PC-3 (cell line): ENCODE measurements around the gene TLE7. TPM values are rescaled to one million over a fixed set of nuclear protein-coding genes. Genes with fewer than 3 reads are reported as not detected.

Experiments used
- ATAC-seq: fragments of 200-7000 bp; cut with Tn5 transposase; 2 replicates; pipeline ENCODE4 v1.9.1; 2020; ENCODE audit warnings: mild to moderate bottlenecking, moderate library complexity
- BruUV-seq: library from RNA; stranded (reverse); fragments of 400-500 nt; replicated peaks from 2 replicates; lab custom pipeline; 2021; lab: Mats Ljungman, UMichigan
- CTCF ChIA-PET: fragments of 300-600 bp; sonication (Branson Sonifier 250); formaldehyde crosslinking; loops from one replicate; lab custom pipeline; 2022; ENCODE audit warnings: antibody characterized with exemption; lab: Charles Lee
- POLR2A ChIA-PET: fragments of 300-600 bp; sonication (Branson Sonifier 250); formaldehyde crosslinking; loops from one replicate; lab custom pipeline; 2022; ENCODE audit warnings: antibody characterized with exemption; ENCODE audit not compliant: unreplicated experiment; lab: Charles Lee
- DNase-seq: peaks from one replicate; pipeline ENCODE4 v3.0.0-alpha.2; 2015
- H2AFZ ChIP-seq: fragments of 300-600 bp; sonication (generic); 2 replicates; pipeline ENCODE4 v1.6.0; 2016; ENCODE audit warnings: antibody characterized with exemption, low read length
- H3F3A ChIP-seq: fragments of 300-600 bp; sonication (generic); one replicate; pipeline ENCODE4 v1.6.0; 2017; ENCODE audit warnings: antibody characterized with exemption, low read length, control low read depth, mild to moderate bottlenecking; ENCODE audit not compliant: unreplicated experiment
- H3K27ac ChIP-seq: fragments of 300-600 bp; sonication (generic); 2 replicates; pipeline ENCODE4 v1.5.1; 2016; ENCODE audit warnings: mild to moderate bottlenecking, low read length
- H3K27me3 ChIP-seq: fragments of 300-600 bp; sonication (generic); 2 replicates; pipeline ENCODE4 v1.6.1; 2016; ENCODE audit warnings: low read length, mixed read lengths
- H3K36me3 ChIP-seq: fragments of 300-600 bp; sonication (generic); 2 replicates; pipeline ENCODE4 v1.6.1; 2016; ENCODE audit warnings: low read depth, mixed run types, low read length, mixed read lengths
- H3K4me1 ChIP-seq: fragments of 300-600 bp; sonication (generic); 2 replicates; pipeline ENCODE4 v1.5.1; 2016; ENCODE audit warnings: low read length; ENCODE audit not compliant: insufficient read depth
- H3K4me2 ChIP-seq: fragments of 300-600 bp; sonication (generic); 2 replicates; pipeline ENCODE4 v1.6.0; 2016; ENCODE audit warnings: low read length
- H3K4me3 ChIP-seq: fragments of 300-600 bp; sonication (generic); 2 replicates; pipeline ENCODE4 v1.5.1; 2016; ENCODE audit warnings: mild to moderate bottlenecking, low read length, mixed read lengths
- H3K79me2 ChIP-seq: fragments of 300-600 bp; sonication (generic); 2 replicates; pipeline ENCODE4 v1.6.1; 2017; ENCODE audit warnings: low read length, mixed read lengths
- H3K9ac ChIP-seq: fragments of 300-600 bp; sonication (generic); 2 replicates; pipeline ENCODE4 v1.6.0; 2016; ENCODE audit warnings: mild to moderate bottlenecking, low read length
- H3K9me2 ChIP-seq: fragments of 300-600 bp; sonication (generic); replicated peaks from 2 replicates; pipeline ENCODE4 v1.6.1; 2016; ENCODE audit warnings: mixed run types, low read length, mixed read lengths
- H3K9me3 ChIP-seq: fragments of 300-600 bp; sonication (generic); 2 replicates; pipeline ENCODE4 v1.6.1; 2016; ENCODE audit warnings: low read length, mixed read lengths
- H4K20me1 ChIP-seq: fragments of 300-600 bp; sonication (generic); 2 replicates; pipeline ENCODE4 v1.6.1; 2016; ENCODE audit warnings: low read length, mixed read lengths
- EZH2 ChIP-seq: fragments of 300-600 bp; sonication (generic); IDR thresholded peaks from one replicate; pipeline ENCODE4 v1.6.1; 2017; ENCODE audit warnings: antibody characterized with exemption, mild to moderate bottlenecking, low read length; ENCODE audit not compliant: unreplicated experiment
- EZH2phosphoT487 ChIP-seq: fragments of 300-600 bp; sonication (generic); IDR thresholded peaks from 2 replicates; pipeline ENCODE4 v1.6.1; 2018; ENCODE audit warnings: mild to moderate bottlenecking, antibody characterized with exemption, low read length, borderline replicate concordance
- intact Hi-C: fragments of 100-400 bp; cut with micrococcal nuclease; formaldehyde crosslinking; loops from 2 replicates; pipeline ENCODE4 v1.9.0; 2023
- total RNA-seq: library from RNA; depleted of rRNA; stranded (reverse); fragments of >200 nt; gene quantifications from 2 replicates; pipeline ENCODE4 v1.2.3, GENCODE V29; 2014
- TF ChIP-seq, protein P1 (sequence below): fragments of 300-600 bp; sonication (generic); conservative IDR thresholded peaks from 2 replicates; pipeline ENCODE4 v1.5.1; 2017; ENCODE audit warnings: antibody characterized with exemption, low read depth, mild to moderate bottlenecking, low read length

Gene TLE7
- total RNA-seq, 1 experiment from 2014 or later, result not detected

DNA sequence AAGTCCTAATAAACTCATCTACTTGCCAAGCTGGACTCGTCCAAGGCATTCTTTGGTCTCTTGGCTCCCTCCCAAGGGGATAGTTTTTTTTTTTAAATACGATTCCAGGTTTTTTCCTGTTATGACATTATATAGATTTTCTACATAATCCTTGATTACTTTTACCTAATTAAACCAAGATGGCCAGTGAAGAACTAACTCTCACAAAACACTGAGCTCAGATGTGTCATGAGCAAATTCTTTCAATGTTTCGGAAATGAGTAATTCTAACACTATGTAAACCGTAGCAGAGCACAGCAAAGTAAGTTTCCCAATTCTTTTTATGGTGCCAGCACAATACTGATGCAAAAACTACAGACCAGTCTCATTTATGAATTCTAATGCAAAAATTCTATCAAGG, 18.4 kb upstream of the TLE7 start:
- TF ChIP-seq, protein P1, sequence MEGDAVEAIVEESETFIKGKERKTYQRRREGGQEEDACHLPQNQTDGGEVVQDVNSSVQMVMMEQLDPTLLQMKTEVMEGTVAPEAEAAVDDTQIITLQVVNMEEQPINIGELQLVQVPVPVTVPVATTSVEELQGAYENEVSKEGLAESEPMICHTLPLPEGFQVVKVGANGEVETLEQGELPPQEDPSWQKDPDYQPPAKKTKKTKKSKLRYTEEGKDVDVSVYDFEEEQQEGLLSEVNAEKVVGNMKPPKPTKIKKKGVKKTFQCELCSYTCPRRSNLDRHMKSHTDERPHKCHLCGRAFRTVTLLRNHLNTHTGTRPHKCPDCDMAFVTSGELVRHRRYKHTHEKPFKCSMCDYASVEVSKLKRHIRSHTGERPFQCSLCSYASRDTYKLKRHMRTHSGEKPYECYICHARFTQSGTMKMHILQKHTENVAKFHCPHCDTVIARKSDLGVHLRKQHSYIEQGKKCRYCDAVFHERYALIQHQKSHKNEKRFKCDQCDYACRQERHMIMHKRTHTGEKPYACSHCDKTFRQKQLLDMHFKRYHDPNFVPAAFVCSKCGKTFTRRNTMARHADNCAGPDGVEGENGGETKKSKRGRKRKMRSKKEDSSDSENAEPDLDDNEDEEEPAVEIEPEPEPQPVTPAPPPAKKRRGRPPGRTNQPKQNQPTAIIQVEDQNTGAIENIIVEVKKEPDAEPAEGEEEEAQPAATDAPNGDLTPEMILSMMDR, result no peak
- TF ChIP-seq EZH2phosphoT487, result no peak
- no peak for TF ChIP-seq EZH2
- Histone ChIP-seq H3K27me3 (no peaks in the 10 kb centered on the region), H3K4me1 (peaks cover 13% of the 10 kb centered on the region), H2AFZ (no peak overlapping the region), H3K9ac (no peak overlapping the region), H3K9me3 (no peaks in the 10 kb centered on the region), H3K4me3 (peak overlapping the region; percentile 86), H3K4me2 (peak overlapping the region; percentile 96), H3K79me2 (peaks cover 42% of the 10 kb centered on the region), H3F3A (peaks cover 3% of the 10 kb centered on the region), H4K20me1 (no peaks in the 10 kb centered on the region), H3K9me2 (no peaks in the 10 kb centered on the region), H3K27ac (no peak overlapping the region), H3K36me3 (peaks cover 5% of the 10 kb centered on the region; the same call in 1 of the 2 replicates)
- POLR2A ChIA-PET, result interaction anchor here (0.7 kb wide), 1 partner anchor 74 kb away, joined by 4 read pairs; no protein-coding TSS in a partner anchor
- CTCF ChIA-PET, result no interaction called here
- BruUV-seq, result no TSS peak
- intact Hi-C loops, result loop anchor here (2.0 kb wide), 1 partner anchor 15 kb away; no protein-coding TSS in a partner anchor
- ATAC-seq (peak; percentile 63), DNase-seq (peak; percentile 60)

DNA sequence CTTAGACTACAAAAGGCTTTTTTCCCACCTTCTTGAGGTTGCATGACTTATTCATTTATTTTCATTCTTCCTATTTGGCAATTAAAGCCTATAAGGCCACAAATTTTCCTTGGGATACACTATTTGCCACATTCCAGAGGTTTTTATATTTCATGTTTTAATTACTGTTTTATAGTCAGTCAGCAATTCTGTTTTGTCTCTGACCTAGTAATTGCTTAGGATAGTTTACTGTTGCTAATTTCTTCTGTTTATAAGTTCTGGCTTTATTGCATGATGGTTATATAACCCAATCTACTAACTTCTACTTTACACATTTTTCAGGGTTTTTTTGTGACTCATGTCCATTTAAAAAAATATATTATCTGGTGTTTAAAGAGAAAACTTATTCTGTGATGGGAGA, 17.7 kb upstream of the TLE7 start:
- TF ChIP-seq EZH2phosphoT487 (no peak), EZH2 (no peak)
- TF ChIP-seq, protein P1, result no peak
- Histone ChIP-seq H2AFZ (no peak overlapping the region), H3K9me3 (no peaks in the 10 kb centered on the region), H4K20me1 (no peaks in the 10 kb centered on the region), H3K79me2 (peaks cover 42% of the 10 kb centered on the region), H3K9ac (no peak overlapping the region), H3K27ac (no peak overlapping the region), H3K36me3 (peaks cover 12% of the 10 kb centered on the region; the same call in 1 of the 2 replicates), H3K4me3 (no peak overlapping the region), H3K4me2 (peak overlapping the region; percentile 96; the same call in 1 of the 2 replicates), H3K9me2 (no peaks in the 10 kb centered on the region), H3F3A (peaks cover 3% of the 10 kb centered on the region), H3K27me3 (no peaks in the 10 kb centered on the region), H3K4me1 (peaks cover 13% of the 10 kb centered on the region)
- BruUV-seq, result no TSS peak
- ATAC-seq (no peak), DNase-seq (no peak)
- ChIA-PET CTCF (no interaction called here), POLR2A (no interaction called here)
- intact Hi-C loops, result no loop called here

DNA sequence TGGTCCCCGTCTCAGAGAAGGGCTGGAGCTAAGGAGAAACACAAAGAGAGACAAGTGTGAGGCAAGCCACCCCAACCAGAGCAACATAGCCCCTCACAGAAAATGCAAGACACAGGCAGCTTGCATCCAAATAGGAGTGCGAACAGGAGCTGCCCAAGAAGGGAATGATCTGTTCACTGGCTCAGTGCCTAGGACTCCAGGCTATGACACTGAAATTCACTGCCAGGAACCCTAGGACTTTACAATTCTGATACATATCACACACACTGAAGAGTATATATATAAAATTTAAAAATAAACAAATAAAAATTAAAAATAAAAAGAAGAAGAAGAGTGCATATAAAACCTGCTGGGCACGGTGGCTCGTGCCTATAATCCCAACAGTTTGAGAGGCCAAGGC, 14.9 kb upstream of the TLE7 start:
- no peaks in the 10 kb centered on the region for H4K20me1 ChIP-seq
- ChIA-PET CTCF (no interaction called here), POLR2A (no interaction called here)
- H3K79me2 ChIP-seq, result peaks cover 40% of the 10 kb centered on the region
- no peak for TF ChIP-seq EZH2
- TF ChIP-seq EZH2phosphoT487, result no peak
- peaks cover 13% of the 10 kb centered on the region for H3K4me1 ChIP-seq
- 0 out of 2 replicates have a peak, but pooled peaks cover 6% of the 10 kb centered on the region for H3K9me3 ChIP-seq
- peaks cover 39% of the 10 kb centered on the region for H3K36me3 ChIP-seq
- H2AFZ ChIP-seq, result no peak overlapping the region
- peak; percentile 49; the same call in 1 of the 2 replicates for ATAC-seq
- no peak for DNase-seq
- no peak overlapping the region for H3K27ac ChIP-seq
- intact Hi-C loops, result no loop called here
- H3K9me2 ChIP-seq, result no peaks in the 10 kb centered on the region
- no peak overlapping the region for H3K9ac ChIP-seq
- H3F3A ChIP-seq, result peaks cover 3% of the 10 kb centered on the region
- H3K4me3 ChIP-seq, result no peak overlapping the region
- BruUV-seq, result no TSS peak
- H3K4me2 ChIP-seq, result no peak overlapping the region
- H3K27me3 ChIP-seq, result no peaks in the 10 kb centered on the region
